ENCODE measurements around the gene SUMF2.
"Not testable (repeated sequence)": the region's sequence is repeated elsewhere in the genome, so short reads cannot be mapped to it uniquely, and the experiment has no call there.

SUMF2 gene

DNA sequence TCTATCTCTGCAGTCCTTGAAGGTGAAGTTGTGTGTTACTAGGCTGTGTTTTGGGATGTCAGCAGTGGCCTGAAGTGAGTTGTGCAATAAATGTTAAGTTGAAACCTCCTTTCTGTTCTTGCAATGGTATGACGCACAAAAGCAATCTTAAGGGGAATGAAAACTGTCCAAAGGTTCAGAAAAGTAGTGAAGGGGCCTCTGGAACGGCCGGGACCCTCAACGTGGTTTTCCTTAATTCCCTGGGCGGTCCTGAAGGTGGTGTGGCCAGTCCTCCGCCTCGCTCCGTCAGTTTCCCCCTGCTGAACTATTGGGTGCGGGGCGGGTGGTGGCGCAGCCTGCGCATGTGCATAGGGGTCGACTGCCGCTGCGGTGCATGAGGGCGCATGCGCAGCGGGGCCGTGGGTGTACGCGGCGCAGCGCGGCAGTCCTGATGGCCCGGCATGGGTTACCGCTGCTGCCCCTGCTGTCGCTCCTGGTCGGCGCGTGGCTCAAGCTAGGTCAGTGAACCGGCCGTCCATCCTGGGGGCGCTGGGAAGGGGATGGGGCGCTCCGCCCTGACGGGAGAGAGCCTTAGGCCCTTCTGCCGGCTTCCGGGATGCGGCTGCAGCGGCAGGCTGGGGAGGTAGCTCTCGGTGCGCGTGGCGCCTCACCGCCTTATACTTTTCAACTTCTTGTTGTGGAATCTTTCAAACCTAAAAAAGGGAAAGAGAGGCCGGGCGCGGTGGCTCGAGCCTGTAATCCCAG lies at the start of gene SUMF2:
Gene SUMF2 (plus strand): TSS at position 405 of the 744 bp plus-strand sequence. CDS start 26 bp downstream, at position 431.
- DNase-seq (ENCODE audit: low read depth), result peak; percentile 88

DNA sequence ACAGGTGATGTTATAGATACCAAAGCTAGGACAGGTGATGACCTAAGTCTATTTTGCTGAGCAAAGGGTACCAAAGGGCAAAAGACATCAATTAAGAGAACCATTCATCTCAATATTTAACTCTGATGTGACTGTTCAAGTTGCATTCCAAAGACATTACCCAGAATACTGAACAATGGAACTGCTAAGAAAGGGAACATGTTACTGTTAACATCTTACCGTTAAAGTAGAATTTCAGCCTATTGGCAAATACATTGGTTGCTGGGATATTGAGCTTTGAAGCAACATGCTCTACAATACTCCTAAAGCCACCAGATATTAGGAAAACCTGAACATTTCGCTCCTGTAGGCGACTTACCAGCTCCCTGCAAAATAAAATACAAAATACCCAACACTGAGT lies 47.1 kb upstream of the SUMF2 start:
- DNase-seq (ENCODE audit: low read depth), result not testable (repeated sequence)

DNA sequence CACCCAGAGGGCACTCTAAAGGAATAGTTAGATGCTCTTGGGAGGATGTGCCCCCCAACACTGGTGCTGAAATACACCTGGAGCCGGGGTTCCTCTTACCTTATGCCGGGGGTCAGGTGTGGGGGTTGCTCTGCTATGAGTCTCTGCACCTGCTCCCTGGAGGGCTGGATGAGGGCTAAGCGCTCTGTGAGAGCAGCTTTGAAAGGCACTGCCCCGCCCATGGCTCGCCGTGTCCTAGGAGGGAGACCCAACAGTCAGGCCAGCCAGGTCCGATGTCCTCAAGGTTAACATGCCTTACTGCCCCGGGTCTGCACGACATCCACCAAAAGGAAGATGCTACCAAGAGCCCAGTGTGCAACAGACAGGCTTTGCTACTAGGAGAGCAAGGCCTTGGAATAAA lies 44.6 kb upstream of the SUMF2 start:
- DNase-seq (ENCODE audit: low read depth), result no peak

DNA sequence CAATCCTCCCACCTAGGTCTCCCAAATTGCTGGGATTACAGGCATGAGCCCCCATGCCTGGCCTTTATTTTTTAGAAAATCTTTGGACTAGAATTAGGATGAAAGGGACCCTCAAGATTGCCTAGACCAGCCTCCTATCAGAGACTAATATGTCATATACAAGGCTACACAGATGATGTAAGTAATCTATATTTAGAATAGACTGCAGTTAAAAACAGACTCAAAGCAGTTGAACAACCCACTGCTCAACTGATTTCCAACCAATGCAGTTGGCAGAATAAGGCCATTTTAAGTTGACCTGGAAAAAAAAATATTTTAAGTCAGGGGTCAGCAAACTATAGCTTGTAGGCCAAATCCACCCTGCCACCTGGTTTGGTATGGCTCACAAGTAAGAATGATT lies 40.6 kb upstream of the SUMF2 start:
- DNase-seq (ENCODE audit: low read depth), result no peak

DNA sequence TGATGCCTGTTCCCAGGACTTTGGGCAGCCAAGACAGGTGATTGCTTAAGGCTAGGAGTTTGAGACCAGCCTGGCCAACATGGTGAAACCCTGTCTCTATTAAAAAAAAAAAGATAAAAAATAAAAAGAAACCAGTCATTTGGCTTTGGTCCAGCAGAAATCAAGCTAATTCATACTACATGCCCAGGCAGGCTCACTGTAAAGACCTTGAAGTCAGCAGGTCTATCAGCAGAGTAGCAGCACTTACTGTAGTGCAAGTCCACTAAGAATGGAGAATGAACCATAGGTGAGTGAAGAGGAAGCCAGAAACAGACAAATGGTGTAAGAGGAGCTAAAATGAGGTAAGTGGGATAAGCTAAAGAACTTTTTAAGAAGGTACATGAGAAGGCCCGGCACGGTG lies 37.5 kb upstream of the SUMF2 start:
- no peak for DNase-seq (ENCODE audit: low read depth)

DNA sequence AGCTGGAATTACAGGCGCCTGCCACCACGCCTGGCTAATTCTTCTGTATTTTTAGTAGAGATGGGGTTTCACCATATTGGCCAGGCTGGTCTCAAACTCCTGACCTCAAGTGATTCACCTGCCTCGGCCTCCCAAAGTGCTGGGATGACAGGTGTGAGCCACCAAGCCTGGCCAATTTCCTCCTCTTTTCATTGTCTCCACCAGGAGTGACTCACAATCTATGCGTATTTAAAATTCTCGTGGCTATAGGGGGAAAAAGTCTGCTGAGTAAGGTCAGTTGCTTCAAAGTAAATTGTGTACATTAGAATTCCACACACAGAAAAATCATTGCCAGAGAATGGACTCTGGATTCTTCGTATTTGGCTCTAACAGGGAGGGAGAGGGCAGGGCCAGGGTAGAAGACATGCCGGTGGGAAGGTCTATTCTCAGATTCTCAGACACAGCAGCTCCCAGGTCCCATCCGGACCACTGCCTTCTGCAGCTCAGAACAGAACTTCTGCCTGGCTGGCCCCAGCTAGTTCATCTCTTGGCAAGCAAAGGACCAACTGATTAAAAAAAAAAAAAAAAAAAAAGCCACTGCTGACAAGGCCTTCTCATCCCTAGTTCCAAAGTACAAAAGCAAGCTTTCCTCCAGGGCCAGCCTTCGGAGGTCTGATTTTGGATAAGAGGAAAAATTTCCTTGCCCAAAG lies 35.0 kb upstream of the SUMF2 start:
- no peak for DNase-seq (ENCODE audit: low read depth)

DNA sequence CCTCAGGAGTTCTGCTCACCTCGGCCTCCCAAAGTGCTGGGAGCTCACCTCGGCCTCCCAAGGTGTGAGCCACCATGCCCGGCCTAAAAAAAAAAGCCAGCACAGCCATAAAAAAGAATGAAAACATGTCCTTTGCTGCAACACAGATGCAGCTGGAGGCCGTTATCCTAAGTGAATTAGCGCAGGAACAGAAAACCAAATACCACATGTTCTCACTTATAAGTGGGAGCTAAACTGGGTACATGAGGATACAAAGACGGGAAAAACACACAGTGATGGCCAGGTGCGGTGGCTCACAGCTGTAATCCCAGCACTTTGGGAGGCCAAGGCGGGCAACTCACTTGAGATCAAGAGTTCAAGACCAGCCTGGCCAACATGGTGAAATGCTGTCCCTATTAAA lies 33.7 kb upstream of the SUMF2 start:
- DNase-seq (ENCODE audit: low read depth), result no peak

DNA sequence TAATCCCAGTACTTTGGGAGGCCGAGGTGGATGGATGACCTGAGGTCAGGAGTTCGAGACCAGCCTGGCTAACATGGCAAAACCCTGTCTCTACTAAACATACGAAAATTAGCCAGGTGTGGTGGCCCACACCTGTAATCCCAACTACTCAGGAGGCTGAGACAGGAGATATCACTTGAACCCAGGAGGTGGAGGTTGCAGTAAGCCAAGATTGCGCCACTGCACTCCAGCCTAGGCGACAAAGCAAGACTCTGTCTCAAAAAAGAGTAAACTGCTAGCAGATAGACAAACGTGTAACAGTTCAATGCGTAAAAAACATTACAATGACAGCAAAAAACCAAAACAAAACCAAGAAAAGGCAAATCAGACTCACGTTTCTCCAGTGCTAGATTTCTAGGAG lies 32.5 kb upstream of the SUMF2 start:
- DNase-seq (ENCODE audit: low read depth), result not testable (repeated sequence)

DNA sequence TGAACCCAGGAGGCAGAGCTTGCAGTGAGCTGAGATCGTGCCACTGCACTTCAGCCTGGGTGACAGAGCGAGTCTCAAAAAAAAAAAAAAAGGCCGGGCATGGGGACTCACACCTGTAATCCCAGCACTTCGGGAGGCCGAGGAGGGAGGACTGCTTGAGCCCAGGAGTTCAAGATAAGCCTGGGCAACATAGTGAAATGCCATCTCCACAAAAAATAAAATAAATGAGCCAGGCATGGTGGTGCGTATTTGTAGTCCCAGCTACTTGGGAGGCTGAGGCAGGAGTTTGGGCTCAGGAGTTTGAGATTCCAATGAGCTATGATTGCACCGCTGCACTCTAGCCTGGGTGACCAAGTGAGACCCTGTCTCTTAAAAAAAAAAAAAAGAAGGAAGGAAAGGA lies 31.5 kb upstream of the SUMF2 start:
- DNase-seq (ENCODE audit: low read depth), result not testable (repeated sequence)

DNA sequence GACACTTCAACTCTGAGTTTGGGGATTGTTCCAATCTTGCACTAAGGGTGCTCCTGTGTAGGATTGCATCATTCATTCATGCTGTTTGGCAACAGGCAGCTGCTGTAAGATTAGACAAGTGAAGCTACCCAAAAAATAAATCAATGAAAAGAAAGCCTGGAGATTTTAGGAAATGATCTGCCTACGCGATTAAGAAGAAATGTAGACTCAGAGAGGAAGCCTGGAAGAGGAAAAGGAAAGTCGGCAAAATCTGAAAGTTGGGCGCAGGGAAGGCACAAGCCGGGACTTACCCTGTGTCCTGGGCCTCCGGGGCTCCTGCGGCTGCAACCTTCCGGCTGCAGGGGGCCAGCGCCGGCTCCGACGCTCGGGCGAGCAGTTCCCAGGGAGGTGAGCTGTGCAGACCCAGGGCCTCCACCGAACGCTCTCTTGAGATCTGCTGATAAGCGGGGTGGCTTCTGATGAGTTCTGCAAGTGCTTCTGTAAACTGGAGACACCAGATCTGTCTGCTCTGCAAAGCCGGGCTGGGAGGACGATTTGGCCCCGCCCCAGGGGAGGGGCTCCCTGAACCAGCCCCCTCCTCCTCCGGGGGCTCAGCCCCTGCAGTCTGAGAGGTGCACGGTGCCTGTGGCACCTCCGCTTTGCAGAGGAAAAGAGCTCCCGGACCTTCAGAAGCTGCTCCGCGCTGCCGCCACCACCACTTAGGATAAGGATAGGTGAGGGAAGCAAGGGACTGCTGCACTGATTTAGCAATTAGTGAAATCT lies 30.2 kb upstream of the SUMF2 start:
- DNase-seq (ENCODE audit: low read depth), result peak; percentile 50

DNA sequence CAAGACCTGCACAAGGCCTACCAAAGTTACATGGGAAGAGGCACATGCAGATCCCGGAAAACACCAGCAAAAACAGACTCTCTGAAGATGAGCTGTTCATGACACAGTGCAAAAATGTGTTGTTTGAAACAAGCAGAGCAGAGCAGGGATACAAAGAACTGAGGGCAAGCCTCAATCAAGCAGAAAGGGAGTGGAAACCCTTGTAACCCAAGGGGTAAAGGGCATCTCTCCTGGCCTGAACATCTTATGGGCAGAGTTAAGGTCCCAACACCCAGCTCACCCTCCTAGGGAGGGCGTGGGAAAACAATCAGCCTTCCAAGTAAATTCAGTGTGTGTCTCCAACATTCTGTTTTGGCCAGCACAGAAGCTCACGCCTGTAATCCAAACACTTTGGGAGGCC lies 23.4 kb upstream of the SUMF2 start:
- DNase-seq (ENCODE audit: low read depth), result no peak

DNA sequence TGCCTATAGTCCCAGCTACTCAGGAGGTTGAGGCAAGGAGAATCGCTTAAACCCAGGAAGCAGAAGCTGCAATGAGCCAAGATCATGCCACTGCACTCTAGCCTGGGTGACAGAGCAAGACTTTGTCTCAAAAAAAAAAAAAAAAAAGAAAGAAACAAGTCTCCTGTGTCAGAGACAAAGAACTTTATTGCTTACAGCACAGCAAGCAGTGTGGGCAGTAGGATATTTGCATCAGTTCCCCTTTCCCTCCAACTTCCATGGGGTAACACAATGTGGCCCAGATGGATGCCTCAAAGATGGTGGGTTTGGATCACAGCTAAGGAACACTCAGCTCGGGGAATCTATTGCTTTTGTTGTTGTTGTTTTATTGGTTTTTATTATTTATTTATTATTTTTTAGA lies 18.3 kb upstream of the SUMF2 start:
- DNase-seq (ENCODE audit: low read depth), result not testable (repeated sequence)

DNA sequence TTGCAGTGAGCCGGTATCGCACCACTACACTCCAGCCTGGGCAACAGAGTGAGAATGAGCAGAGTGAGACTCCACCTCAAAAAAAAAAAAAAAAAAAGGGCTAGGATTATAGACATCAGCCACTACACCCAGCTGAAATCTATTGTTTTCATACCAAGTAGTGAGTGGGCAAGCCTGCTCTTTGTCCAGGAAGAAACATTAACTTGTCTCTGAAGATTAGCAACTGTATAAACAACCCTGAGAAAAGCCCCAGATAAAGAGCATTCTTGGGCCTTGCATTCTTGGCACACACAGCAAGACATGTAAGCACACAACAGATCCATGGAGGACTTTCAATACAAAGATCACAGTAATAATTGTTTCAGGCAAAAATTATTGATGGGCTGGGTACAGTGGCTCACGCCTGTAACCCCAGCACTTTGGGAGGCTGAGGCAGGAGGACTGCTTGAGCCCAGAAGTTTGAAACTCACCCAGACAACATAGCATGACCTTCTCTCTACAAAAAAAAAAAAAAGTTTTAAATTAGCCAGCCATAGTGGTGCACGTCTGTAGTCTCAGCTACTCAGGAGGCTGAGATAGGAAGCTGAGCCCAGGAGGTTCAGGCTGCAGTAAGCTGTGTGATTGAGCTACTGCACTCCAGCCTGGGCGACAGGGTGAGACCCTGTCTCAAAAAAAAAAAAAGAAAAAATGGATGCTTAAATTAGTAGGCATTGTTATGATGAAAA lies 17.2 kb upstream of the SUMF2 start:
- no peak for DNase-seq (ENCODE audit: low read depth)

DNA sequence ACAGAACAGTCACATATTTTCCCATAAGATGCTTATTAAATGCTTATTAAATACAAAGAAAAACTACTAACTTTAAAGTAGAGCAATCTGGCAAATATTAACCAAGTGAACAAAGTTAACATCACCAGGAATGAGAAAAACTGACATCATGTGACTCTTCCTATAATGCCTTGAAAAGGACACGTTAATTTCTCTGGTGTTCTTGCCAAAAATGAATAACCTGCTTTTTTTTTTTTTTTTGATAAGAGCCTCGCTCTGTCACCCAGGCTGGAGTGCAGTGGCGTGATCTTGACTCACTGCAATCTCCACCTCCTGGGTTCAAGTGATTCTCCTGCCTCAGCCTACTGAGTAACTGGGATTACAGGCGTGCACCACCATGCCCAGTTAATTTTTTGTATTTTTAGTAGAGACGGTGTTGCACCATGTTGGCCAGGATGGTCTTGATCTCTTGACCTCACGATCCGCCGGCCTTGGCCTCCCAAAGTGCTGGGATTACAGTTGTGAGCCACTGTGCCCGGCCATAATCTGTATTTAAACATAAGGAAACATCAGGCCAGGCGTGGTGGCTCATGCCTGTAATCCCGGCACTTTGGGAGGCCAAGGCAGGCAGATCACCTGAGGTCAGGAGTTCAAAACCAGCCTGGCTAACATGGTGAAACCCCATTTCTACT lies 16.5 kb upstream of the SUMF2 start:
- not testable (repeated sequence) for DNase-seq (ENCODE audit: low read depth)

DNA sequence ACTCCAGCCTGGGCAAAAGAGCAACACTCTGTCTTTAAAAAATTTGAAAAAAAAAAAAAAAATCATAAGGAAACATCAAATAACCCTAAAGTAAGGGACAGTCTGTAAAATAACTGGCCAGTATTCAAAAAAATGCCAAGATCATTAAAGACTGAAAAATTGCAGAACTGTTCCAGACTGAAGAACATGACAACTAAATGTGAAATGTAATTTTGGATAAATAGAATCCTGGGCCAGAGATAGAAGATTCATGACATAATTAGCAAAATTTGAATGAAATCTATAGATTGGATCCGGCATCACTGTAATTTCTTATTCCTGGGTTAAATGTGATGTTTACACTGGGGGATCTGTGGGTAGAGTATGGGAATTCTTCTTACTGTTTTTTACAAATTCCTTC lies 15.8 kb upstream of the SUMF2 start:
- DNase-seq (ENCODE audit: low read depth), result no peak

DNA sequence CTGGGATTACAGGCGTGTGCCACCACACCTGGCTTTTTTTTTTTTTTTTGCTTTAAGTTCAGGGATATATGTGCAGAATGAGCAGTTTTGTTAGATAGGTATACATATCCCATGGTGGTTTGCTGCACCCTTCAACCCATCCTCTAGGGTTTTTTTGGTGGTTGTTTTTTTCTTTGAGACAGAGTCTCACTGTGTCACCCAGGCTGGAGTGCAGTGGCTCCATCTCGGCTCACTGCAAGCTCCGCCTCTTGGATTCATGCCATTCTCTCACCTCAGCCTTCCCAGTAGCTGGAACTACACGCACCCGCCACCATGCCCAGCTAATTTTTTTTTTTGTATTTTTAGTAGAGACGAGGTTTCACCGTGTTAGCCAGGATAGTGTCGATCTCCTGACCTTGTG lies 15.3 kb upstream of the SUMF2 start:
- DNase-seq (ENCODE audit: low read depth), result not testable (repeated sequence)

DNA sequence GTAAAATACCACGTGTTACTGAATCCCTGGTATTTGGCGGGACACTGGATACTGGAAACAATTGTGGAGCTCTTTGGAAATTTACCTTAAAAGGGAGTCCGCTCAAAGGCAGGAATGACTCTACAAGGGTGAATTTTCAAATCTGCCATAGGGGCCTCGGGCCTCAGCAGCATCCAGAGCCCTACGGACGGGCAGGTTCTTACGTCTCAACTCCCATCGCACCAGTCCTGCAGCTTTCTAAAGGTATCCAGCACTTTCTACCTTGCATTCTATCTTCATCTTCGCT lies 13.1 kb upstream of the SUMF2 start:
- no peak for DNase-seq (ENCODE audit: low read depth)

DNA sequence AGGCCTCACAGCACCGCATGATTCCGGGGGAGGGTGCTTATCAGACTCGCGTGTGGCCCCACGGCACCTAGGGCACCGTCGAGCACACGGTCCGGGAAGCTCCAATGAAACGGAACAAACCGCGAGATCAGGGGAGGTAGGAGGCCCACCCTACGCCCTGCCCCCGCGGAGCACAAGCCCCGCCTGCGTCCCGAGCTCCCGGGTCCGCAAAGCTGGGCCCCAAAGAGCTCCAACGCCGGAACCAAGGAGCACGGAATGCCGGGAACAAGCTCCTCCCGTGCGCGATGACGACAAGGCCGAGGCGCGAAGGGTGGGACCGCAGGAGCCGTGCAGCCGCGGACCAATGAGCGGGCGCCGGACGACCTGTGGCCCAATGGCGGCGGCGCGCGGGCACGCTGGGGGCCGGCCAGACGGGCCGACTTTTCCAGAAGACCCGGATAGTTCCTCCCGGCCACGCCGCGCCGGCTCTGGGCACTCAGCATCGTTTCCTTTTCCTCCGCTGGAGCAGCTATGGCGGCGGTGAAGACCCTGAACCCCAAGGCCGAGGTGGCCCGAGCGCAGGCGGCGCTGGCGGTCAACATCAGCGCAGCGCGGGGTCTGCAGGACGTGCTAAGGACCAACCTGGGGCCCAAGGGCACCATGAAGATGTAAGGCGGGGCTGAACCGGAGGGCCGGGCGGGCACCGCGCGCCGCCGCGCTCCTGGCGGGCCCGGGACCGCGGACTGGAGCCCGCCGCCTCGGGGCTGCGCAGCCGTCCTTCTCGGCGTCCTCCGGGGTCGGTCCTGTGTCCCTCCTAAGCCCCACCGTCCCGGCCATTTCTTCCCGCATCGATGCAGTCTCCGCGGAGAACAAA lies 12.5 kb upstream of the SUMF2 start, which contains the start of the genes CCT6A and PSPH:
Gene CCT6A (plus strand): TSS at position 427 of the 853 bp plus-strand sequence. CDS start 84 bp downstream, at position 511.
Gene PSPH (minus strand): TSS at position 106 of the 853 bp plus-strand sequence. CDS start 30,232 bp downstream, outside the sequence.
- DNase-seq (ENCODE audit: low read depth), result peak; percentile 94

DNA sequence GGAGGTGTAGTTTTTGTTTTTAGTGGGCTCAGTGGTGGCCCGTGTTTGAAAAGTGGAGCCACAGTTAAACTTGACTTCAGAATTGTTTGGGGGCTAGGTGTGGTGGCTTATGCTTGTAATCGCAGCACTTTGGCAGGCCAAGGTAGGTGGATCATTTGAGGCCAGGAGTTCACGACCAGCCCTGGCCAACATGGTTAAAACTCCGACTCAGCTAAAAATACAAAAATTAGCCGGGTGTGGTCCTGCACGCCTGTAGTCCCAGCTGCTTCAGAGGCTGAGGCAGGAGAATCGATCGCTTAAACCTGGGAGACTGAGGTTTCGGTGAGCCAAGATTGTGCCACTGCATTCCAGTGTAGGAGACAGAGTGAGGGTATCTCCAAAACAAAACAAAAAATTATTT lies 10.7 kb upstream of the SUMF2 start:
- no peak for DNase-seq (ENCODE audit: low read depth)

DNA sequence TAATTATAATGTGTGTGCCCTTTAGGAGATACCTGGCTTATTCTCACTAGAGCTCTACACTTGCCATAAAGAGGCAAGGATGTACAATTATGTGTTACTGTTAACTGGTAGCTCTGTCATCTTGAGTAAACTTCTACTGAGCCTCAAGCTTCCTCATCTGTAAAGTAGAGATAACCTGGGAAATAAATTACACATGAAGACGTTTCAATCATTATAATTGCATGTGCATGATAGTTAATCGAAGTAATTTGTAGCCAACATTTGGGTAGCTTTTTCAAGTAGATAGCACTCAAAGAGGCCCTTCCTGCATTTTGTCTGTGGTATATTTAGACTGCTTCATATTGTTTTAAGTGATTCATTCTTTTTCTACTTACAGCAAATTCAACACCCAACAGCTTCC lies 10.1 kb upstream of the SUMF2 start:
- no peak for DNase-seq (ENCODE audit: low read depth)

DNA sequence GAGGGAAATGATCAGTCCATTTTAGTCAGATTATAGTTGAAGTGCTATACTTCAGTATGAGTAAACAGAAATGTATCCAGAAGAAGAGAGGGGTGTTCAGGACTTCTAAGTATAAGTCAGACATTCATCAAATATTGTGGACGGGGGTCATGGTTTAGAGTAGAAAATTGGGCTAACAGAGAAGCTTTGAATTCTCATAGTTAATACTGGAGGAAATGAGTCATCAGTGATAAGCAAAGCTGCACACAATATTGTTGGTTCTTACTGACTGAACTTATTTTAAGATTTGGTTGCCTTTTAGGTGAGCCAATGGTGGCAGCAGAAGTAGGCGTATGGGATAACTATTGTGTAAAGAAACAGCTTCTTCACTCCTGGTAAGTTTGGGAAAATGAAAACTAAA lies 1.7 kb upstream of the SUMF2 start:
- DNase-seq (ENCODE audit: low read depth), result no peak

All from activated T-cell treated with anti-CD3 and anti-CD28 coated beads for 24 hours (primary cell).